NCI-H510A (cell line): Measurements from ENCODE around the gene MAST4.
A peak's percentile ranks its signal among the peaks of the same experiment; 100 is the strongest.

Experiments used
- DNase-seq: peaks from one replicate; lab custom pipeline; 2025; lab: John Stamatoyannopoulos, UW

The MAST4 gene

GRCh38 chr5:67190410-67190809 is 594.2 kb downstream of the MAST4 start:
- DNase-seq = no peak

- no peak for DNase-seq
Measured at GRCh38 chr5:67190861-67191260, 594.7 kb downstream of the MAST4 start.

GRCh38 chr5:67192719-67193438 is 596.7 kb downstream of the MAST4 start:
- DNase-seq = no peak

DNA sequence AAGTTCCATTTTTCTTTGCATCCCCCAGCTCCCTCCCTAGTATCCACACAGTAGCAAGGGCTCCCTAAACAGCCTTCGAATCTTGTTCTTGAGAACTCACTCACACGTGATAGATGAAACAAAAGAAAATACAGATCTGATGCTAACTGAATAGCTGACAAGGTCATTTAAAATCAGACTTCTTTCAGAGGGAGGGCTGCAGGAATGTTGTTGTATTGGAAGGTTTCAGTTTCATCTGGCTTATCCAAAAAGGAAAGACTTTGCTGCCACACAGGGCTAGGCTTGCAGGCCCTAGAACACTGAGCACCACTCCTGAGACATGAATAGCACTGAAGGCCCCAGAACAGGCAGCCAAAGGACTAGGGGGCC is 597.2 kb downstream of the MAST4 start:
- no peak for DNase-seq

DNA sequence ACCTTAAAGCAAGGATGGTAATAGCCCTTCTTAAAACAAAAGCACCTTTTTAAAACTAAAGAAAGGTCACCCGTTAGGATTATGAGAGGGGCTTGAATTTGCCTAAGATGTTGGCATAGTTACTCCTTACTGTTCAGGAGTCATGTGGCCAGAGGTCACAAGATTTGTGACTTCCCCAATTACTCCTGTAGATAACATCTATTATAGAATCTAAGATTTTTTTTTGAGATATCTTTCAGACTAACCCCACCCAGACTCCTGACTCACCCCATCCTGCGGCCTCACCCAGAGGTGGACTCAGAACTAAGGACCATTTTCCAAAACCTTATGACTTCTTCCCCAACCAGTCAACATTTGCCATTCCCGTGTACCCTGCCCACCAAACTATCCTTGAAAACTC is 598.0 kb downstream of the MAST4 start:
- DNase-seq = no peak

- no peak for DNase-seq
Measured at GRCh38 chr5:67195406-67196275, 599.4 kb downstream of the MAST4 start.

- DNase-seq = no peak
Measured at GRCh38 chr5:67196537-67197059, 600.4 kb downstream of the MAST4 start, which contains the start of gene CD180. Gene CD180 (minus strand): TSS chr5:67196799. CDS start chr5:67196641, 158 bp downstream.

DNA sequence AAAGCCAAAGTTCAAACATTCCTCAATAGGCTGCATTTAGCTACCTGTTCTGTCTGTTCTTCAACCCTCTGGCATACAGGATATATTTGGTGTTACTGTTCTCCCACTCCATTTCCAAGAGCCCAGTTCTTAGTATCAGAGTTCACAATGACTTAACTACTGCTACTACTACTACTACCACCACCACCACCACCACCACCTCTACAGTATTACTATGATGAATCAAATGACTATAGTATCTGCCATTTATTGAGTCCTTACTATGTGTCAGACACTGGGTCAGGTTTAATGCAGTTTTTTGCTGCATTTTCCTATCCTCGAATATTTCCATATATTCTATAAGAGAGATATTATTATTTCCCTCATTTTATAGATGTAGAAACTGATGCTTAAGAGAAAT is 601.3 kb downstream of the MAST4 start:
- no peak for DNase-seq

DNA sequence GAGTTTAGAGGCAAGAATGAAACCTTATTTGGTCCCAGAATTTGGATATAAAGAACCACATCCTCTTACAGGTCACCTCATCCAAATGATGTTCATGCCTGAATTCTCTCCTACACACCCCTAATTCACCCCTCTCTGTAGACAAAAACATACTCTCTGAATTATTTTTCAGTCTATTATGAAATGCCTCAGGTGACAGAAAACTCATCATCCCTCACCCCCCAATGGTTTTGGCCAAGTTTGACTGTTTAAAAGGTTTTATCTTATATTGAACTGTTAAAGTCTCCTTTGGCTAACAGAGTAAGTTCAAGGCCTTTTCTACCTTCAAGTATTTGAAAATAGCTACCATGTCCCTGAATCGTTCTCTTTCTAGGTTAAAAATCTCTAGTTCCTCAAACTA is 602.7 kb downstream of the MAST4 start:
- DNase-seq = no peak

DNA sequence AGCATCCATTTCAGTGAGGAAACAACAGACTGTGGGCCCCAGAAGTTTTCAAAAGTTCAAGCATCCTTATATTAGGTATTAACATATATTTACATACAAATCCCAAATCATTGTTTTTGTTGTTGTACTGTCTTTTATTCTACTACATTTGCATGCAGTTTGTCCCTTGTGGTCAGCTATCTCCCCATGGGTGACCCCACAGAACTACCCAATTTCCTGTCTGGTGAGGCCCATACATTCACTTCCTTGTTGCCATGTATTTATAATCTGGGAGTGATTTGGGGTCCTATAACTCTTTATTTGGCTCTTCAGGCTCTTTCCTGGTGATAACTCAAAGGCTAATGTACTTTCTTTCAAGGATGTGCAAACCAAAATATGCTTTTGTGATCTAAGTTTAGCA is 603.7 kb downstream of the MAST4 start:
- DNase-seq = no peak

DNA sequence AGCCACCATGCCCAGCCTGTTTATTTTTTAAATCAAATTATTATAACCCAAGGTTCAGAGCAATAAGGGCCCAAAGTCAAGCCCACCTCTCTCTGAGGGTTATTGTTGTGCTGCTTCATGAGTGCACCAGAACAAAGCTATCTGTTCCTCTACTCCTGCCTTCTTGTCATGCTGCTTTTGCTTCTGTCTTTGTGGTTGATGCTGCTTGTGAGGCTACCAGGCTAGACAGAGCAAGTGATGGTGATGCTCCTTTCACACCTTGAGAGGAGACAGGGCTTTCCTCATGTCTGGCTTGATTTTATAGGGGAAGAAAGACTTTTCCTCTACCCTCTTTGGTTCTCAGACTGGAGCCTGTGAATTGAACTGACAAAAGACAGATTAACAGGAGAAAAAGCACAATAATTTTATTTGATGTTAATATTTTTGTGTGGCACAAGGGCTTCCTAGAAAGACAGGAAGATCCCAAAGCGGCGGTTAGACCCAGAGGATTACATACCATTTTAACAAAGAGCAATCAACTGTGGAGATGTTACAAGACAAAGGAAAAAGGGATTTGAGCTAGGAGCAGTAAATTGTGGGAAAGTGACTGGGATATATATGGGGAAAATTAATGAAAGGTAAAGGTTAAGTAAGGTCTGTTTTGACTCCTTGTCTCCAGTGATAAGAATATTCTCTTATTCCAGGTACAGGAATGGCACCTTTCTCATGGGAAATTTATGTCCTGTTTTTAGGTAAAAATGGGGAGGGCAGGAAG is 604.8 kb downstream of the MAST4 start:
- no peak for DNase-seq

DNA sequence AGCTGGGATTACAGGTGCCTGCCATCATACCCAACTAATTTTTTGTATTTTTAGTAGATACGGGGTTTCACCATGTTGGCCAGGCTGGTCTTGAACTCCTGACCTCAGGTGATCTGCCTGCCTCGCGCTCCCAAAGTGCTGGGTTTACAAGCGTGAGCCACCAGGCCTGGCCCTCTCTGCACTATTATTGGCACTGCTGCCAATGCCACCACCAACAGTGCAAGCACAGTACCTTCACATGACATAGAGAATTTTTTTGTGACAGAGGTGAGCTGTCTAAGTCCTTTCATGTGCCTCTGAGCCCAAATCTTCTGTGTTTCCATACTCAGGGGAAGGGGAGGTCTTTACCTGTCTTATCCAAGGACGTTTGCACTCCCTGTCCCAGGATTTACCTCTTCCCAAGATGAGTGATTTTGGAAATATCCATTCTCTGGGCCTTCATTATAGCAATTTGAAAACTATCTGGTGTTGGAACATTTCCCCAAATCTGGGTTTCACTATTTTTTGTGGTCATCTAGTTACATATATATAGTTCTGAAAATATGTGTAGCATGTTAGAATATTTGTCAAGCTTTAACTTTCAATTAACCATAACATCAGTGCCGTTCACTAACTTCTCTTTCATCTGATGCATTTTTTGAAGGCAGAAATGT is 605.8 kb downstream of the MAST4 start:
- DNase-seq = no peak

- DNase-seq = no peak
Measured at GRCh38 chr5:67202828-67203227, 606.6 kb downstream of the MAST4 start.

DNA sequence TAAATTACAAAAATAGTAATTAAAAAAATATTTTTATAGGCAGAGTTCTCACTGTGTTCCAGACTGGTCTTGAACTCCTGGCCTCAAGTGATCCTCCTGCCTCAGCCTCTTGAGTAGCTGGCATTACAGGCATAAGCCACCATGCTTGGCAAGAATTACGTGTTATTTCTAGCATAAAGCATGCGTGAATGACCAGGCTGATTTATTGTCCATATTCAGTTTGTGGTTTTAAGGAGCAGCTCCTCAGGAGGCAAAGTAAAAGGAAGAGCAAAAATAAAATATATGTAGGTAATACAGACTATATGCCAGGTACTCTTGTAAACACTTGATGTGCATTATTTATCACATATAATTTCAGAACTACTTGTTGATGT is 607.5 kb downstream of the MAST4 start:
- DNase-seq = no peak

DNA sequence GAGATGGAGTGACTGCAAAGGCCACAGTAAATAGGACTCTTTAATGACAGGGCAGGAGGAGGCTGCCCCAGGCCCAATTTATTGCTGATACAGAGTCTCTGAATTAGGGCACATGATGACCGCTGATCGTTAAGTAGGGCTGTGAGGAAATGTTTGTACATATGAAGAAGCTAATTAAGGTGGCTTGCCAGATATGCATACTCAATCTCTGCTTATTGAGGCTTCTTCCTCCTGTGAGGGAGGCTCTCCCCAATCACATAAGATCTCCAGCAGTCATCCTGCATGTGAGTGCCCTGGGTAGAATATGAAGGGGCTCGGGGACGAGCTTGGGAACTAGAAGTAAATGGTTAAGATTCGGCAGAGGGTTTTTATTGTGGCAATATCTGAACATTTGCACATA is 608.6 kb downstream of the MAST4 start:
- no peak for DNase-seq

DNA sequence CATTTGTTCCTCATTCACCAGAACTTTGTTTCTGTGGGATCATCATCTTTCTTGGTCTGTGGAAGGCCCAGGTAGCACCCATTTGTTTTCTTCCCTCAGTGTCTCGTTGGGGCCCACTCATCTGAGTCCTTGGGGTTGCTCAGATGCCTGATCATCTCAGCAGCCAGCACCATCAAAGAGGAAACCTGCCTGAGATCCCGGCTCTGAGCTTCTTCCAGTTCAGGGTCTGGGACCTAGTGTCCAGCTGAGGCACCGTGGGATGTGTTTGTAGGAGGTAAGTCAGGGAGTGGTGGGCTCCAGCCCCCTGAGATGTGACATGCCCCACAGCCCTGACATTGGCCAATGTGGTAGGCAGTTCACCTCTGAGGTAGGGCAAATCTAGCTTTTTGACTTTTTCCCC is 609.8 kb downstream of the MAST4 start:
- no peak for DNase-seq

GRCh38 chr5:67206461-67206860 is 610.3 kb downstream of the MAST4 start:
- no peak for DNase-seq

DNA sequence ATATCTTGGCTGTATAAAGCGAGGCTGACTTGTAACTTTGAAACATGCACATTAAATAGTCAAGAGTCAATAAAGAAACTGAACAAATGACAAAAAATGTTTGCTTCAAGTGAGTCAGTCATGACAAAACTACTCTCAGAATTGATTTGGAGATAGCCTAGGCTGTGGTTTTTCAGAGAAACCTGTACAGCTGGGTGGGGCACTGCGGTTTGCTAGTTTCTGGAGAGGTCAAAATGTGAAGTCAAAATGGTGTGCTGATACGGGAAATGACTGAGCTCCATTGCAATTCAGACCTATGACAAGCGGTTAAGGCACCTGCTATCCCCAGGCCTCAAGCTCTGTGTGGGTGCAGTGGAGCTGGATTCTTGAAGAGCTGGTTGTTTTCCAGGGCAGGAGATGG is 610.7 kb downstream of the MAST4 start:
- no peak for DNase-seq

DNA sequence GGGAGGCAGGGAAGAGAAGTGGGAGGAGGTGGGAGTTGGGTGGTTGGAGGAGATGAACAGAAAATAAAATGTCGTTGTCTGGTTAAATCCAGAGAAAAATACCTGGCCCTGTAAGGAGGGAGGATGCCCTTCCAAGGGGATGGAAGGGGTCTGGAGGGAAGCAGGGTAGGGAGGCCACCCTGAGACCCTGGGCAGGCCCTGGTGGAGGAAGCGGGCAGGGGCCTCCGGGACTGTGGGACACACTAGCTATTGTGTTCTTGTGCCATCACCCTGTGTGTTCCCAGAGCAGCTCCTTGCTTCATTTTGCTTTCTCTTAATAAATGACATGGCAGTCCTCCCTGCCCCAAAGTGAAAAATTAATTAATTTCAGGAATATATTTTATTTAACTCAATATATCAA is 612.2 kb downstream of the MAST4 start:
- DNase-seq = no peak

- peak; percentile 18 for DNase-seq
Measured at GRCh38 chr5:67209141-67209771, 613.1 kb downstream of the MAST4 start.

DNA sequence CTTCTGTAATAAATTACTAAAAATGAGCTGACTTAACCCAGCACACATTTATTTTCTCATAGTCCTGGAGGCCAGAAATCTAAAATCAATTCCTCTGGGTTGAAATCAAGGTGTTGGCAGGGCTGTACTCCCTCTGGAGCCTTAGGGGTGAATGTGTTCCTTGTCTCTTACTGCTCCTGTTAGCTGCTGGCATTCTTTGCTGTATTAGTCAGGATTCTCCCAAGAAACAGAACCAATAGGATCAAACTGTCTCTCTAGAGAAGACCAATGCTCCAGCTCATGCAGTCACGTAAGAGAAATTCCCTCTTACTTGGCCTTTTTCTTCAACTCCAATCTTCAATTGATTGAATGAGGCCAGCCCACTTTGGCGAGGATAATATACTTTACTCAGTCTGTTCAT is 615.7 kb downstream of the MAST4 start:
- DNase-seq = no peak

DNA sequence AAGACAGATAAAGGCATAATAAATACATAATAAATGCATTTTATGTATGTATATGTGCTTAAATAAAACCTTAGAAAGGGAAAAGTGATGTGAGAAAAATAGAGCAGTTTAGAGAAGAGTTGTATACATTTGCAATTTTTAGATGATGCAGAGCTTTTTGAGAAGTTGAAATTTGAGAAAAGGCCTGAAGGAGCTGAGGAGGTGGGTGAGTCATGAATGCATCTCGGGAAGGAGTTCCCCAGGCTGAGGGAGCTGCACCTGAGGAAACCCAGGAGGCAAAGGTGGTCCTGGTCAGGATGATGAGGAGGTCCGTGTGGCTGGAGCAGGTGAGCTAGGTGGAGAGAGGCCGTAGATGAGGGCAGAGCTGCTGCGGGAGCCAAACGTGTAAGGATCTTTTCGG is 617.8 kb downstream of the MAST4 start:
- DNase-seq = no peak
